Central memory CD8-positive, alpha-beta T cell (primary cell): ENCODE results near the gene OLFML1.

ENCODE experiments used
- ATAC-seq: fragments of 150-1000 bp; cut with Tn5 transposase; replicated peaks from 2 replicates; pipeline ENCODE4 v1.10.0; 2022; ENCODE audit warnings: mild to moderate bottlenecking, moderate FRiP score, moderate number of reproducible peaks; ENCODE audit not compliant: poor library complexity, severe bottlenecking; ENCODE audit errors: extremely low read depth
- DNase-seq, 2 donors: peaks; one replicate each; pipeline ENCODE4 v3.0.0; 2021; ENCODE audit warnings: low spot score in 2 of 2
- H3K27ac Mint-ChIP-seq: one replicate; pipeline ENCODE4 v1.8.0; 2022; ENCODE audit warnings: low read depth, mild to moderate bottlenecking, moderate library complexity, mixed read lengths
- H3K27me3 Mint-ChIP-seq: one replicate; pipeline ENCODE4 v1.8.0; 2022; ENCODE audit warnings: mixed read lengths
- H3K36me3 Mint-ChIP-seq: one replicate; pipeline ENCODE4 v1.8.0; 2022; ENCODE audit warnings: mild to moderate bottlenecking, moderate library complexity, mixed read lengths; ENCODE audit not compliant: insufficient read depth
- H3K4me1 Mint-ChIP-seq: one replicate; pipeline ENCODE4 v1.8.0; 2022; ENCODE audit warnings: mixed read lengths
- H3K4me3 Mint-ChIP-seq: one replicate; pipeline ENCODE4 v1.8.0; 2022; ENCODE audit warnings: mild to moderate bottlenecking, moderate library complexity, mixed read lengths
- H3K9me3 Mint-ChIP-seq: one replicate; pipeline ENCODE4 v1.8.0; 2022; ENCODE audit warnings: mixed read lengths

Gene OLFML1

DNA sequence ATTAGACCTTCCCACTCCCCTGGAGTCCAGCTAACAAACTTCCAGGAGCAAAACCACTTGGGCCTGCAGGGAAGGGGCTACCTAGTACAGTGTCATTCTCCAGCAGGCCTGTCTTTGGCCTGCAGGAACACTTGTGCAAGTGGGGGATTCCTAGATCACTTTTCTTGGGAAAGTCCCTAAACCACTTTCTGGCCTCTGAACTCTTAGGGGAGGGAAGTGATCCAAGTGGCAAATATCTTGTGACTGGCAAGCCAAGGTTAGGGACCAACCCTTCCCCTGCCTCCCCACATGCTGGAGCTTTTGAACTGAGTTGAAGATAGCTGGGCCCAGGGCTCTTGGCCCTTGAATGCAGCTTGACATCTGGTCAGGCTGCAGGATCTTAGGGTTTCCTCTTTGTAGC lies 45.7 kb downstream of the OLFML1 start:
- DNase-seq (no peak), ATAC-seq (no peak)
- H3K4me3 Mint-ChIP-seq, result no peak overlapping the region
- no peak overlapping the region for H3K27ac Mint-ChIP-seq
- peaks cover 15% of the 10 kb centered on the region for H3K27me3 Mint-ChIP-seq
- peaks cover 21% of the 10 kb centered on the region for H3K4me1 Mint-ChIP-seq
- H3K9me3 Mint-ChIP-seq, result no peaks in the 10 kb centered on the region
- H3K36me3 Mint-ChIP-seq, result no peaks in the 10 kb centered on the region

DNA sequence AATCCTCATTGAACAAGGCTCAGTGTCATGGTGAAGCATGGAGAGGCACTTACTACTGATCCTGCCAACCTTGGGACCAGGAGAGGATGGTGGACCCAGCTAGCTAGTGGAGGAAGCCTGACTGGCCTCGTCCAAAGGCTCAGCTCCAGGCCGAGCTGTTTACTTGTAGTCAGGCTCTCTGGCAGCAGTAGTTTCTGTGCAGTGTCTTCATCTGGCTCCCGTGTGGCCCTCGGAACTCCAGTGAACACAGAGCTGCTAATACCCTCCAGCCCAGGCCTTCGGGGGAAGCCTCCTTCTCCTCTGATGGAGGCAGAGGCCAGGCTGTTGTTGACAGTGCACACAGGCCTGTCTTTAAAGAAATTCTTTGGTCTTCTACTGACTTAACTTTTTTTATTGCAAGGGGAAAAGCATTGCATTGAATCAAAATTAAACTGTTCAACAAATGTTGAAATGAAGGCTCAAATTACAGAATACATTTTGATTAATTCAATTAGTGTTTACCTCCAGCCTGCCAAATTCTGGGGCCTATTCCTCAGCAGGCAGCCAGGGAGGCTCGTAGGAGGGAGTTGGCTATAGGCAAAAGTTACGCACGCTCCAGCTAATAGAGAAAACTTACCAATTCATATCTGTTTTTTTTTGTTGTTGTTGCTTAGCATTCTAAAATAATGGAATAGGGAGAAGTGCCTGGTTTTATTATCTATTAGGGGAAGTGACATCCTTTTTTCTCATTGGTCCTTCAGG lies 47.3 kb downstream of the OLFML1 start:
- no peak overlapping the region for H3K27ac Mint-ChIP-seq
- ATAC-seq (no peak), DNase-seq (no peak)
- no peaks in the 10 kb centered on the region for H3K36me3 Mint-ChIP-seq
- H3K4me1 Mint-ChIP-seq, result peaks cover 21% of the 10 kb centered on the region
- H3K9me3 Mint-ChIP-seq, result no peaks in the 10 kb centered on the region
- H3K27me3 Mint-ChIP-seq, result peaks cover 18% of the 10 kb centered on the region
- no peak overlapping the region for H3K4me3 Mint-ChIP-seq

DNA sequence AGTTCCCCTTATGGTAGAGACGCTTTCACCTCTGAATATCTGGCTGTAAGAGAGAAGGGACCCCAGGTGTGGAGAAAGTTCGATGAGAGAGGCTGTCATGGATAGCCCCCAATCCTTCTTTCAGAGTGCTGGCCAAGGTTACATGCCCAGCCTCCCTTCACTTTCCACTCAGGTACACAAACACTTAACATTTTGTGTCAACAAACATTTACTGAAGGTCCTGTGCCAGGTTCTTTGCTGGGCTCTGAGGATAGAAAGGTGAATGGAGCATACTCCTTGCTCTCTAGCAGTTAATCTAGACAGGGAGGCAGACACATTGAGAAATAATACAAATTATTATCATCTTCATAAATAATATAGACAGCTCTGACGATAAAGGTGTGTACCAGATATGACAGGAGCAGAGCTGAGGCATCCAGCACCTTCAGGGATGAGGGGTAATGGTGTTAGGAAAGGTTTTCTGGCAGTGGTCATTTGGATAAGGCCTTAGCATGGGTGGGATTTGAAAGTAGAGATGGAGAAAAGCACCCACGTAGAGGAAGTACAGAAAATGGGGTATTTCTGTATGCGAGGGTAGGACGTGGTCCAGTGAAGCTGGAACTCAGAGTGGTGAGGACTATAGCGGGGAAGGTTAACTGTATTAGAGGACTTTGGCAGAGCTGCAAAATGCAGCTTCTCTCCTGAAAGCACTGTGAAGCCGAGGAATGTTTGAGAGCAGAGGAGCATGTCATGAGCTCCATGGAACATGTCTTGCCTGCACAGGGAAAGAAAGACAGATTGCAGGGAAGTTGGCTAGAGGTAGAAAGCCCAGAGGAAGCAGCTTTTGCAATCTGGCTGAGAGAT lies 48.1 kb downstream of the OLFML1 start:
- Mint-ChIP-seq H3K4me1 (peaks cover 17% of the 10 kb centered on the region), H3K27me3 (peaks cover 18% of the 10 kb centered on the region), H3K36me3 (no peaks in the 10 kb centered on the region), H3K9me3 (no peaks in the 10 kb centered on the region), H3K27ac (no peak overlapping the region), H3K4me3 (no peak overlapping the region)
- ATAC-seq, result no peak
- no peak for DNase-seq

DNA sequence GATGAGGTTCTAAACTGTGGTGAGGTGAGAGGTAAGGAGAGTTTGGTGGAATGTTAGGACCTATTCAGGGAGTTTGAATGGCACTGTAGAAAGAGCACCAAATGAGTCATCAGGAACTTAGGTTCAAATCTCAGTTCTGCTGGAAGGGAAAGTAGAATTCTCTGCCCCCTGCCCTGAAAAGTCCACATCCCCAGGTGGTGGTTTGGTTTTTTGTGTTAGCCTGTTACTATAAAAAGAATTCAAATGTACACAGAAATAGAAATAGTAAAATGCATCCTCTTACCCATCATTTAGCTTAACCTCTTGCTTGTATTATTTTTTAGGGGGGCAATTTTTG lies 48.7 kb downstream of the OLFML1 start:
- Mint-ChIP-seq H3K27ac (peak overlapping the region; percentile 18), H3K4me1 (peaks cover 15% of the 10 kb centered on the region), H3K9me3 (no peaks in the 10 kb centered on the region), H3K4me3 (no peak overlapping the region), H3K27me3 (peaks cover 18% of the 10 kb centered on the region), H3K36me3 (no peaks in the 10 kb centered on the region)
- ATAC-seq, result no peak
- DNase-seq, result no peak

DNA sequence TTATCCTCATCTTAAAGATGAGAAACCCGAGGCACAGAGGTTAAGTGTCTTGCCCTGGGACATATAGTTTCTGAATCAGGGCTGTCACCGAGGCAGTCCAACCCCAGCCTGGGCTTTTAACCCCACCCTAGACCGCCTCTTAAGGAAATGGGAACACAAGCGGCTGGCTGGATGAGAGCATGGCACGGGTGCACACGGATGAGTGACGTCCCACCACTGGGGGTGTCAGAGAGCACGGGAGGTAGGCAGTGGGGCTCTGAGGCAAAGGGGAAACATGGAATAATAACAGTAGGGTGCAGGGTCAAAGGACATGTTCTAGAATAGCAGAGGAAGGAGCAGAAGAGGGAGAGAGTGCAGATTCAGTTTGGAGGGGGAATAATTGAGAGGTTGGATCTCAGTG lies 50.8 kb downstream of the OLFML1 start:
- Mint-ChIP-seq H3K9me3 (no peaks in the 10 kb centered on the region), H3K36me3 (no peaks in the 10 kb centered on the region), H3K27ac (no peak overlapping the region), H3K4me3 (no peak overlapping the region), H3K27me3 (peaks cover 36% of the 10 kb centered on the region), H3K4me1 (peaks cover 21% of the 10 kb centered on the region)
- ATAC-seq, result no peak
- DNase-seq, result no peak

DNA sequence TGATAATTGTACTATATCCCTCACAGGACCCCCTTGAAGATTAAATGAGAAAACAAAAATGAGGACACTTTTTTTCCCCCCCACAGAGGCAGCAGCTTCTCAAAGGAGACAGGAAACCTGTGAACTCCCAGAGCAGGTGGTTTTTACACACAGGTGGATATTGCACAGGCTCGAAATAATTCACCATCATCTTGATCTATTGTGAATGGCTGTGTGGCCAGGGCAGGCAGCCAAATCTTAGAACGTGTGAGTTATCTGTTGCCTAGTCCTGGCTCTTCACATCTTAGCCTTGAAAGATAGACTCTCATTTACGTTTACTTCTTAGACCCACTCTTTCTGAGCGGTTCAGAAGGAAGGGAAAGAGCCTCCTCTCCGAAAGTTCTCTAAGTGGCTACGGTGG lies 52.0 kb downstream of the OLFML1 start:
- no peak for ATAC-seq
- H3K4me1 Mint-ChIP-seq, result peaks cover 21% of the 10 kb centered on the region
- peaks cover 45% of the 10 kb centered on the region for H3K27me3 Mint-ChIP-seq
- no peaks in the 10 kb centered on the region for H3K36me3 Mint-ChIP-seq
- H3K27ac Mint-ChIP-seq, result no peak overlapping the region
- no peak for DNase-seq
- H3K9me3 Mint-ChIP-seq, result no peaks in the 10 kb centered on the region
- no peak overlapping the region for H3K4me3 Mint-ChIP-seq

DNA sequence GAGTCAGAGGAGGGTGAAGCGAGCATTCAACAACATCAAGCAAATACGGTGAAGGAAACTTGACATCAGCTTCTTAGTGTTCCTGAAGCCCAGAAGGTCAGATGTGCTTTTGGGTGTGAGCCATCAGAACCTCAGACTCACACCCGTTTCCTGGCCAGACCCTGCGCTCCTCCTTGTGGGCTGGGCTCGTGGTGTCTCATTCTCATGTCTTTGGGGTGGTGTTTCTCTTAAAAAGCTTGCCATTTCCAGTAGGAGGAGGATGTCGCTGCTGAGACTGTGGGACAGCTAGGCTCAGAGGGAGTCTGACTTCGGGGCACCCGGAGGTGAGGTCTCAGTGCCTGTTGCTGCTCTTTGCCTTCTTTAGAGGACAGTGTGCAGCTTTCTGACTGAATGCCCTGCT lies 52.7 kb downstream of the OLFML1 start:
- H3K4me1 Mint-ChIP-seq, result peaks cover 21% of the 10 kb centered on the region

DNA sequence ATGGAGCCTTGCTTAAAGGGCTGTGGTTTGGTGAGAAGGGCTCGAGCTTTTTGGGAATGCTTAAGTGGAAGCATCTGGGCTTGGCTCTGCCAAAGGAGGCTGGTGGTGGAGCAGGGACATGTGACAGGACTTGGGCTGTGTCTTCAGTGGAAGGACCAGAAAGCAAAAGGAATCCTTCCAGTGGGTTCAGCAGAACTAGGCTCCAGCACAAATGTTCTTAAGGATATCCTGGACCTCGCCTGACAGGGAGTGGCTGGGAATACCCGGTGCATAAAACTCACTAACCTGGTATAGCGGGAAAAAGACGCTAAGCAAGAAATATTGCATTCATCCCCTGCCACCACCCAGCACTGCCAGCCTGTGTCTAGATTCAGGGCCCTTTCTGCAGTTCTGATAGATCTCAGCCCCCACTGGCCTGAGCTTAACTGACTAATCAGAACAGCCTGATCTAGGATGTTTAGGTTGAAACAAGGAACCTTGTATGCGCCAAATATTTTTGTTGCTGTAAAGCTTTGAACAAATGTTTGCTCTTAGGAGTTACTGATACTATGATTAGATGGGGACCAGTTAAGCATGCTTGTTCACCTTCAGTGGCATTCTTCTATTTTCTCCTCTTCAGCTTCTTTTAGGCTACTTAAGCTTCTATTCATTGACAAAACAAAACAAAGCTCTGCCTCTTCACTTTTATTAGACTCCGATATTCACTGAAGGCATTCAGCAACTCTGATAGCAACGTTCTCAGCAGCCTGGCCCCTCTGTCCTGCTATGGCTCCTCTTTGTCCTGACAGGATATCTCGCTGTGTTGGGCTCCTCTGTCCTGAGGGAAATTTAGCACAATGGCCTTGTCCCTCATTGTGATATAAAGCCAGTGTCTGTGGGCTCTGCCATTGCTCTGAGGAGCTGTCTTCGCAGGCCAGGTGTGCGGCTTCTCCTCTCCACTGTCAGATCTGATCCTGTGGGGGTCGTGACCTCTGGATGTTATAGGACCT lies 53.5 kb downstream of the OLFML1 start:
- ATAC-seq (no peak), DNase-seq (no peak)
- no peak overlapping the region for H3K27ac Mint-ChIP-seq
- no peaks in the 10 kb centered on the region for H3K36me3 Mint-ChIP-seq
- no peaks in the 10 kb centered on the region for H3K9me3 Mint-ChIP-seq
- H3K27me3 Mint-ChIP-seq, result peaks cover 51% of the 10 kb centered on the region
- peaks cover 21% of the 10 kb centered on the region for H3K4me1 Mint-ChIP-seq
- H3K4me3 Mint-ChIP-seq, result no peak overlapping the region

More for the DNA sequence above, 52.7 kb downstream of the OLFML1 start:
- no peaks in the 10 kb centered on the region for H3K36me3 Mint-ChIP-seq
- no peaks in the 10 kb centered on the region for H3K9me3 Mint-ChIP-seq
- ATAC-seq (peak; percentile 19), DNase-seq (no peak)
- no peak overlapping the region for H3K4me3 Mint-ChIP-seq
- H3K27ac Mint-ChIP-seq, result no peak overlapping the region
- peaks cover 51% of the 10 kb centered on the region for H3K27me3 Mint-ChIP-seq

DNA sequence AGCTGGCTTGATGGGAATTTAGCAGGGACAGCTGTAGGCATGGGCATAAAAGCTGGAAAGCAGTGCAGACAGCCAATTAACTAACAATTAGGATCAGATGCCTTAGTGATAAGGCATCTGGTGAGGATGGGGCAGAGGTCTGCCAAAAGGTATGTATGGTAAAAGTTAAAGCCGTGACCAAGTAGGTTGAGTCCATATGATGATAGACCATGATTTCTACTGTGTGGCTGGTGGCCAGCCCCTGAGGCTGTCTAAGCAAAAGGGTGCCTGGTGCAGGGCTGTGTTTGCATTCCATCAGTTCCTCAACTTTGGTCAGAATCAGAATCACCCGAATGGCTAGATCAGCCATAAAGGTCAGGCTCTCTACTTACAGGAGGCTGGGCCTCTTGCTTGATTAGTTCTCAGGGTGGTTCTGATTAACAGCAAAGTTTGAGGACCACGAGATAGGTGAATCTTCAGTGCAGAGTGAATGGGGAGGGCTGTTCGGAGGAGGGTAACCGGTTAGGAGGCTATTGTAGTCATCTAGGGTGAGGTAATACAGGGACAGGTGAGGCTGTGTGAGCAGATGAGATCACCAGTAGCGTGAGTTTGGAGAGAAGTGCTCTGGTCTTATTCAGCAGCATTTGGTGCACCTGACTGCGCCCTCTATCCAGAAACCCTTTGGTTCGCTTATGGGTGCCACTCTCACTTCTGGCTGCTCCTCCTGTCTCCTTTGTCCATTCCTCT lies 55.7 kb downstream of the OLFML1 start:
- DNase-seq (no peak), ATAC-seq (no peak)
- Mint-ChIP-seq H3K36me3 (no peaks in the 10 kb centered on the region), H3K4me3 (no peak overlapping the region), H3K4me1 (peaks cover 19% of the 10 kb centered on the region), H3K9me3 (no peaks in the 10 kb centered on the region), H3K27me3 (peaks cover 36% of the 10 kb centered on the region), H3K27ac (no peak overlapping the region)

DNA sequence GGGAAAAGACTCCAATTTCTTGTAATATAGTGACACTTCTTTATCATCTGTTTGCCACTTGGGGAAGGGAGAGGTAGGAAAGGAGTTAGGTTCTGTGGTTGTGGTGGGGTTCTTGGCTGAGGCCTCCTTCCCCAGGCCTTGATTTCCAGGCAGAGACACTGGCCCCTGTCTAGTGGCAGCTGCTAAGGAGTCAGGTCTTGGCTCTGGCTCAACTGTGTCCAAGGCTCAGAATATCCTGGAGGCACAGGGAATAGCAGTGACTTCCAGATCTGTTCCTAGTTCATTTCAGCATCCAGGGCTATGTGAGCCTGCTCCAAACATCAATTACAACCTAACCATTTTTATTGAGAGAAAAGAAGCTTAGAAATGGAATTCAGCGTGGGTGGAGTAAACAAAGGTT lies 58.0 kb downstream of the OLFML1 start:
- Mint-ChIP-seq H3K27me3 (peaks cover 34% of the 10 kb centered on the region), H3K9me3 (no peaks in the 10 kb centered on the region), H3K4me1 (peaks cover 7% of the 10 kb centered on the region), H3K27ac (no peak overlapping the region), H3K36me3 (no peaks in the 10 kb centered on the region), H3K4me3 (no peak overlapping the region)
- ATAC-seq (no peak), DNase-seq (no peak)

DNA sequence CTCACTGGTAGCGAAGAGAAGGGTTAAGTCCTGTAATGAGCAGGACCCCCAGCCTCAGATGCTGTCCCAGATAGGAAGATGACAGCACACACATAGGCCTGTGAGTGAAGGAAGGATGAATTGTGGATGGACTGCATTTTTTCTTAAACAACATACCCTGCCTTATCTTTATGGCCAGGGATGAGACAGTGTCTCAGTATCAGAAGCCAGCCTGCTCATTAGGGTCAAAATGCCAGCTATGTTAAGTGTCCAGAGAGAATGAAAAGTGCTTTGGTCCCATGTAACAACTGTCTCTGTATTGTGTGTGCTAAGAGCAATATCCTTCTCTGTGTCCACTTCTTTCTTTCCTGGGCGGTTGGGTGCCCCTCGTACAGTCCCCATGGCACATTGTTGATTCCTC lies 58.7 kb downstream of the OLFML1 start:
- DNase-seq (no peak), ATAC-seq (no peak)
- Mint-ChIP-seq H3K4me1 (peaks cover 6% of the 10 kb centered on the region), H3K27me3 (peaks cover 34% of the 10 kb centered on the region), H3K36me3 (no peaks in the 10 kb centered on the region), H3K4me3 (no peak overlapping the region), H3K9me3 (no peaks in the 10 kb centered on the region), H3K27ac (no peak overlapping the region)

DNA sequence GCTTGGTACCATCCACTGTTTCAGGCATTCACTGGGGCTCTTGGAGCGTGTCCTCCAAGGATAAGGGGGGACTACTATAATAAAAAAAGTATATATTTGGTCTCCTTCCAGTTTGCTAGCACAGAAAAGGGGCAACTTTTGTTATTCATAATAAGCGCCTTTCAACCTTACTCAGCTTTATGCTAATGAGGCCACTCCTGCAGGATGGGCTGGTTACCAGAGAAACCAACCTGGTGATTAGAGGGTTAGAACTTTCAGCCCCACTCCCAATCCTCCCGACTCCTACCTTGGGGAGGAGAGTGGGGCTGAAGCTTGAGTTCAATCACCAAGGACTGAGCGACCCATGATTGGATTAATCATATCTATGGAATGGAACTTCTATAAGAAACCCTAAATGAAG lies 60.3 kb downstream of the OLFML1 start:
- Mint-ChIP-seq H3K4me3 (no peak overlapping the region), H3K27me3 (peaks cover 18% of the 10 kb centered on the region), H3K36me3 (no peaks in the 10 kb centered on the region), H3K4me1 (no peaks in the 10 kb centered on the region), H3K9me3 (no peaks in the 10 kb centered on the region), H3K27ac (no peak overlapping the region)
- ATAC-seq (no peak), DNase-seq (no peak)
